Endothelial cell of umbilical vein (primary cell): ENCODE data around the gene GREB1.

Experiments
- CTCF ChIP-seq, 2 donors: IDR thresholded peaks; 1 replicate in 1 of 2; 2 replicates in 1 of 2; pipeline ENCODE4 v1.5.1; 2011; ENCODE audit warnings: low read length in 2 of 2, mild to moderate bottlenecking in 2 of 2, moderate library complexity in 2 of 2, control low read depth in 1 of 2, inconsistent platforms in 1 of 2, low read depth in 1 of 2; ENCODE audit not compliant: insufficient read depth in 1 of 2; ENCODE audit errors: extremely low read depth in 1 of 2
- EZH2 ChIP-seq: IDR thresholded peaks from 2 replicates; pipeline ENCODE4 v1.6.1; 2012; ENCODE audit warnings: borderline replicate concordance, low read depth, mild to moderate bottlenecking, moderate library complexity, low read length, inconsistent platforms; ENCODE audit not compliant: severe bottlenecking
- POLR2AphosphoS5 ChIP-seq: IDR thresholded peaks from 2 replicates; pipeline ENCODE4 v1.6.1; 2012; ENCODE audit warnings: low read depth, mild to moderate bottlenecking, control low read depth, low read length, moderate library complexity; ENCODE audit not compliant: insufficient read depth

GRCh38 chr2:11677136-11678055, 143.6 kb downstream of the GREB1 start:
- TF ChIP-seq CTCF (IDR thresholded peaks at IDR 0.05; ENCODE audit: extremely low read depth in 1 of 2, insufficient read depth in 1 of 2, low read depth in 1 of 2, low read length in 2 of 2), result no peak
- no peak for TF ChIP-seq EZH2
- TF ChIP-seq POLR2AphosphoS5, result no peak
